Keratinocyte (primary cell): ENCODE results near the gene TMEM63B. TPM values are rescaled to one million over a fixed set of nuclear protein-coding genes. Genes with fewer than 3 reads are reported as not detected.

Source experiments
- DNase-seq: peaks from one replicate; pipeline ENCODE4 v3.0.0-alpha.2; 2011; ENCODE audit warnings: low read depth, missing footprints, low spot score
- FAIRE-seq: peaks from 2 replicates; lab custom pipeline; 2011; peaks lifted over from hg19 to GRCh38; lab: Jason Lieb, UNC
- H2AFZ ChIP-seq: 2 replicates; pipeline ENCODE4 v1.6.0; 2012; ENCODE audit warnings: low read length, control low read depth, inconsistent platforms; ENCODE audit not compliant: control insufficient read depth
- H3K27ac ChIP-seq: 2 replicates; pipeline ENCODE4 v1.5.1; 2011; ENCODE audit warnings: low read length; ENCODE audit not compliant: control insufficient read depth, insufficient read depth
- H3K27me3 ChIP-seq: 3 replicates; pipeline ENCODE4 v1.6.0; 2011; ENCODE audit warnings: low read length; ENCODE audit not compliant: control insufficient read depth, insufficient read depth; ENCODE audit errors: extremely low read depth
- H3K36me3 ChIP-seq, 2 experiments: 2 replicates in 1 of 2; 3 replicates in 1 of 2; pipeline ENCODE4 v1.5.1; 2011; ENCODE audit warnings: low read length in 2 of 2, mild to moderate bottlenecking in 1 of 2; ENCODE audit not compliant: control insufficient read depth in 2 of 2, insufficient read depth in 2 of 2; ENCODE audit errors: extremely low read depth in 1 of 2
- H3K4me1 ChIP-seq: 3 replicates; pipeline ENCODE4 v1.5.1; 2011; ENCODE audit warnings: low read length; ENCODE audit not compliant: control insufficient read depth, insufficient read depth; ENCODE audit errors: extremely low read depth
- H3K4me2 ChIP-seq: 3 replicates; pipeline ENCODE4 v1.6.0; 2011; ENCODE audit warnings: low read depth, low read length; ENCODE audit not compliant: control insufficient read depth, insufficient read depth; ENCODE audit errors: extremely low read depth
- H3K4me3 ChIP-seq, 3 experiments: fragments of 200-600 bp in 1 of 3; sonication (generic) in 1 of 3; 2 replicates in 2 of 3; 3 replicates in 1 of 3; pipeline ENCODE4 v1.5.1; 2011 to 2016; ENCODE audit warnings: low read length in 3 of 3, mild to moderate bottlenecking in 3 of 3, control low read depth in 2 of 3, inconsistent platforms in 1 of 3, low read depth in 1 of 3, mixed read lengths in 1 of 3, mixed run types in 1 of 3, moderate library complexity in 1 of 3; ENCODE audit not compliant: control insufficient read depth in 2 of 3, insufficient read depth in 2 of 3; ENCODE audit errors: extremely low read depth in 1 of 3
- H3K79me2 ChIP-seq: 2 replicates; pipeline ENCODE4 v1.6.0; 2012; ENCODE audit warnings: low read length; ENCODE audit not compliant: control insufficient read depth, insufficient read depth
- H3K9ac ChIP-seq: 3 replicates; pipeline ENCODE4 v1.6.0; 2011; ENCODE audit warnings: low read length; ENCODE audit not compliant: control insufficient read depth, insufficient read depth; ENCODE audit errors: extremely low read depth
- H3K9me1 ChIP-seq: 3 replicates; pipeline ENCODE4 v1.6.0; 2011; ENCODE audit warnings: low read length; ENCODE audit not compliant: control insufficient read depth, insufficient read depth; ENCODE audit errors: extremely low read depth
- H3K9me3 ChIP-seq: 2 replicates; pipeline ENCODE4 v1.5.1; 2012; ENCODE audit warnings: low read depth, low read length; ENCODE audit not compliant: control insufficient read depth
- H4K20me1 ChIP-seq: 3 replicates; pipeline ENCODE4 v1.6.0; 2011; ENCODE audit warnings: low read length; ENCODE audit not compliant: control insufficient read depth, insufficient read depth; ENCODE audit errors: extremely low read depth
- EZH2 ChIP-seq: IDR thresholded peaks from one replicate; pipeline ENCODE4 v1.6.1; 2012; ENCODE audit warnings: inconsistent platforms, mild to moderate bottlenecking, low read length, moderate library complexity
- dilution Hi-C: fragments of 300-500 bp; cut with MboI; formaldehyde crosslinking; loops from one replicate; pipeline ENCODE4 v1.7.0; 2020; ENCODE audit warnings: low sequenced_read_pairs; ENCODE audit not compliant: extremely low pct_ligation_motif_present
- polyA plus RNA-seq, 5 experiments: library from polyadenylated mRNA; depleted of rRNA in 3 of 5; stranded (reverse) in 3 of 5; stranded (forward) in 1 of 5; unstranded in 1 of 5; fragments of >200 nt; gene quantifications; 1 replicate in 1 of 5; 2 replicates in 3 of 5; 3 replicates in 1 of 5; pipeline versions ENCODE4 v1.2.1 to v1.2.3, GENCODE V29; 2011 to 2012; ENCODE audit warnings: missing spikeins in 2 of 5, low read depth in 1 of 5, low replicate concordance in 1 of 5
- TF ChIP-seq, protein P1 (sequence below), 3 experiments: IDR thresholded peaks in 1 of 3; conservative IDR thresholded peaks in 1 of 3; optimal IDR thresholded peaks in 1 of 3; 2 replicates in 2 of 3; 3 replicates in 1 of 3; pipeline versions ENCODE3 to v1.5.1; 2011; ENCODE audit warnings: low read length in 3 of 3, mild to moderate bottlenecking in 3 of 3, moderate library complexity in 2 of 3, control low read depth in 1 of 3, inconsistent platforms in 1 of 3; ENCODE audit not compliant: insufficient read depth in 2 of 3; ENCODE audit errors: extremely low read depth in 1 of 3

Gene TMEM63B
- polyA plus RNA-seq, 1 donor (not counting 4 experiments of a cell fraction or from before 2014, with no cell fraction given), result 64.8 TPM

DNA sequence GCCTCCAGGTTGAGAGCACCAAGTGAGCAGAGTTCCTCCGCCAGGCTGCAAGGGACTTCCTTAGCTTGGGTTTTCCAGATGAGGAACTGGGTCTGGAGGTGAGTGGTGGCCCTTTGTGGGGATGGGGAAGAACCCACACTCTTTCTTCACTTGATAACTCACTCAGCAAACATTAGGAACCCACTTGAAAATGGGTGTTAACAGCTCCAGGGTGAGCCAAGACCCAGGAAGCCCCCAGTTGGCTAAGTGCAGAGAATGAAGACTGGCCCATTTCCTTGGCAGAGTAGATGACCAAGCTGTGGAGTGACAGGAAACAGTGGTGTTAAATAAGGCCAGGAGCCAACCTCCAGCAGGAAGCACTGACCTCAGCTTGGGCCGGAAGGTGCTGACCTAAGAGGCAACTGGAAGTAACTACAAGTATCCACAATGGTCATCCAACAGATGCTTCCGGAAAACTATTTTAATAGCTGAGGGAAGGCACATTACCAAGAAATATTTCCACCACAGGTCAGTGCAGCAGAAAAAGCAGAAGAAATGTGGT lies 22.8 kb upstream of the TMEM63B start:
- no peaks in the 10 kb centered on the region for H3K9me3 ChIP-seq
- no peak overlapping the region for H3K27ac ChIP-seq
- H3K4me3 ChIP-seq, result no peak overlapping the region
- no peaks in the 10 kb centered on the region for H3K27me3 ChIP-seq
- FAIRE-seq (no peak), DNase-seq (no peak)
- no peaks in the 10 kb centered on the region for H3K9me1 ChIP-seq
- peaks cover 17% of the 10 kb centered on the region for H3K79me2 ChIP-seq
- no peak overlapping the region for H2AFZ ChIP-seq
- peaks cover 7% of the 10 kb centered on the region for H4K20me1 ChIP-seq
- H3K9ac ChIP-seq, result no peak overlapping the region
- H3K4me2 ChIP-seq, result no peak overlapping the region
- TF ChIP-seq, protein P1, sequence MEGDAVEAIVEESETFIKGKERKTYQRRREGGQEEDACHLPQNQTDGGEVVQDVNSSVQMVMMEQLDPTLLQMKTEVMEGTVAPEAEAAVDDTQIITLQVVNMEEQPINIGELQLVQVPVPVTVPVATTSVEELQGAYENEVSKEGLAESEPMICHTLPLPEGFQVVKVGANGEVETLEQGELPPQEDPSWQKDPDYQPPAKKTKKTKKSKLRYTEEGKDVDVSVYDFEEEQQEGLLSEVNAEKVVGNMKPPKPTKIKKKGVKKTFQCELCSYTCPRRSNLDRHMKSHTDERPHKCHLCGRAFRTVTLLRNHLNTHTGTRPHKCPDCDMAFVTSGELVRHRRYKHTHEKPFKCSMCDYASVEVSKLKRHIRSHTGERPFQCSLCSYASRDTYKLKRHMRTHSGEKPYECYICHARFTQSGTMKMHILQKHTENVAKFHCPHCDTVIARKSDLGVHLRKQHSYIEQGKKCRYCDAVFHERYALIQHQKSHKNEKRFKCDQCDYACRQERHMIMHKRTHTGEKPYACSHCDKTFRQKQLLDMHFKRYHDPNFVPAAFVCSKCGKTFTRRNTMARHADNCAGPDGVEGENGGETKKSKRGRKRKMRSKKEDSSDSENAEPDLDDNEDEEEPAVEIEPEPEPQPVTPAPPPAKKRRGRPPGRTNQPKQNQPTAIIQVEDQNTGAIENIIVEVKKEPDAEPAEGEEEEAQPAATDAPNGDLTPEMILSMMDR (optimal IDR thresholded peaks at IDR 0.05 in 1 of 3, IDR thresholded peaks at IDR 0.05 in 1 of 3, conservative IDR thresholded peaks at IDR 0.05 in 1 of 3; ENCODE audit: extremely low read depth in 1 of 3, insufficient read depth in 2 of 3, low read length in 3 of 3), result no peak
- TF ChIP-seq EZH2, result no peak
- H3K36me3 ChIP-seq, result peaks cover 35 to 38% of the 10 kb centered on the region in 2 experiments
- H3K4me1 ChIP-seq, result no peaks in the 10 kb centered on the region
- dilution Hi-C loops, result no loop called here

DNA sequence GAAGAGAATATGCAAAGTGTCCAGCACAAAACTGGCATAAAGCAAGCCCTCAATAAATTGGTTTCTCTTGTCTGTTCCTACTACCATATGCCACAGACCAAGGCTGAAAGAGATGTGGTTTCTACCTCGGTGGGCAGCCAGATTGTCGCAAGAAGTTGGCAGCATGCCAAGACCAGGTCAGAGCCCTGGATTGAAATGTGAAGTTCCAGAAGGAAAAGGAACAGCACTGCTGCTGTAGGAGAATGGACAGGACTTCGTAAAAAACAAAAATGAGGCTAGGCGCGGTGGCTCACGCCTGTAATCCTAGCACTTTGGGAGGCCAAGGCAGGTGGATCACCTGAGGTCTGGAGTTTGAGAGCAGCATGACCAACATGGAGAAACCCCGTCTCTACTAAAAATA lies 22.2 kb upstream of the TMEM63B start:
- no peak overlapping the region for H3K27ac ChIP-seq
- dilution Hi-C loops, result no loop called here

More for the DNA sequence above, 22.2 kb upstream of the TMEM63B start:
- H3K4me3 ChIP-seq, result no peak overlapping the region
- no peak overlapping the region for H3K4me2 ChIP-seq
- peaks cover 36% of the 10 kb centered on the region in 2 experiments for H3K36me3 ChIP-seq
- no peaks in the 10 kb centered on the region for H3K4me1 ChIP-seq
- FAIRE-seq, result no peak
- H2AFZ ChIP-seq, result no peak overlapping the region
- H3K9me3 ChIP-seq, result no peaks in the 10 kb centered on the region
- DNase-seq, result no peak
- TF ChIP-seq, protein P1 (optimal IDR thresholded peaks at IDR 0.05 in 1 of 3, IDR thresholded peaks at IDR 0.05 in 1 of 3, conservative IDR thresholded peaks at IDR 0.05 in 1 of 3; ENCODE audit: extremely low read depth in 1 of 3, insufficient read depth in 2 of 3, low read length in 3 of 3), result no peak
- no peak for TF ChIP-seq EZH2
- peaks cover 23% of the 10 kb centered on the region for H3K79me2 ChIP-seq
- H3K9me1 ChIP-seq, result no peaks in the 10 kb centered on the region
- no peaks in the 10 kb centered on the region for H3K27me3 ChIP-seq
- H4K20me1 ChIP-seq, result peaks cover 3% of the 10 kb centered on the region
- H3K9ac ChIP-seq, result no peak overlapping the region
